ENCODE measurements around the gene GALNTL6.

GALNTL6 gene

DNA sequence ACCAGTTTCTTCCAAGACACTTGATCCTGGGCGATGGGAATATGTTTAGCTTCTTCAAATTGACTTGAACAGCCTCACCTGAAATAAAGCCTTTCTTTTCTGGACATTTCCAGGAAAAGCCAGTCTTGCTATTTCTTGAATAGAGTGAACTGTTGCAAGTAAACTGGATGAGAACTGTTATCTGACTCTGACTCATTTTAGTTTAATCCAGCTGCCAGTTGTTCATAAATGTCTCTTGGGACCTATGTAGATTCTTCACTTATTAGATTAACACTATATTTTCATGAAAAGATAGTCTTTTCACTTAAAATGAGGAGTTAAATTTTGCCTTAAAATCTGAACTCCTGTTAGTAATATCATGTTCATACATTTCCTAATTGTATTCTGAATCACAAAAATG lies 740.0 kb downstream of the GALNTL6 start:
- no peak for DNase-seq (ENCODE audit: low spot score)

DNA sequence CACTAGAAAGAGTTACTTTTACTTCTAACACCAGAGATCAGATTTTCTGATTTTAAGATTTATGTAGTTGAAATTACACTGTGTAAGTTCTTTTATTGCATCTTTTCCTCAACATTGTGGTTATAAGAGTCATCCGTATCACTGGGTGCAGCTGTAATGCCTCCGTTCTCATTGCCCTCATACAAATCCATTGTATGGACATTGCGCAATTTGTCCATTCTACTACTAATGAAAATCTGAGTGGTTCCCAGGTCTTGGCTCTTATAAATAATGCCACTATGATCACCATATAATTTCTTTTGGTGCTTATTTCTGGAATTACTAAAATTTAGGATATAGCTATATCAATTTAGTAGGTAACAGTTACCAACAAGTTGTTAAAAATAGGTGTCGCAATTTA lies 741.4 kb downstream of the GALNTL6 start:
- DNase-seq (ENCODE audit: low spot score), result no peak

DNA sequence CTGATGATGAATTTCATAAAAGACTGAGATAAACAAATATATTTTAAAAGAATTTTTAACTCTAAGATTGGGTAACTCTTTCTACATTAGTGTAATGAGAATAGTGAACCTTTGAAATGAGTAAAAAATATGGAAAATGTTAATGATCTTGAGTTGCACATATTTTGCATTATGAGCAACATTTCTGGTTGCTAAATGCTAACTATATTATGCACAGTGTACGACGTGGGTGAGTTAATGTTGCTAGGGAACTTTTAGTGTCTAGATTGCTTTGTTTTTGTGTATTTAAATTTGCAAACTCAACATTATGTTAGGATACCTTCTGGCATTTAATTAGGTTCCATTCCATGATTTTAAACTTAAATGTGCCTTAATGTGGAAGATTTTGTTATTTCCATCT lies 742.5 kb downstream of the GALNTL6 start:
- no peak for DNase-seq (ENCODE audit: low spot score)

- DNase-seq (ENCODE audit: low spot score), result peak; percentile 61
Measured at GRCh38 chr4:172573899-172574298, 760.7 kb downstream of the GALNTL6 start.

- DNase-seq (ENCODE audit: low spot score), result no peak
Measured at GRCh38 chr4:172578712-172579111, 765.5 kb downstream of the GALNTL6 start.

- no peak for DNase-seq (ENCODE audit: low spot score)
Measured at GRCh38 chr4:172584816-172585215, 771.6 kb downstream of the GALNTL6 start.

GRCh38 chr4:172596206-172596605 lies 783.0 kb downstream of the GALNTL6 start:
- no peak for DNase-seq (ENCODE audit: low spot score)

GRCh38 chr4:172599554-172599953 lies 786.4 kb downstream of the GALNTL6 start:
- no peak for DNase-seq (ENCODE audit: low spot score)

- DNase-seq (ENCODE audit: low spot score), result no peak
Measured at GRCh38 chr4:172601195-172601594, 788.0 kb downstream of the GALNTL6 start.

DNA sequence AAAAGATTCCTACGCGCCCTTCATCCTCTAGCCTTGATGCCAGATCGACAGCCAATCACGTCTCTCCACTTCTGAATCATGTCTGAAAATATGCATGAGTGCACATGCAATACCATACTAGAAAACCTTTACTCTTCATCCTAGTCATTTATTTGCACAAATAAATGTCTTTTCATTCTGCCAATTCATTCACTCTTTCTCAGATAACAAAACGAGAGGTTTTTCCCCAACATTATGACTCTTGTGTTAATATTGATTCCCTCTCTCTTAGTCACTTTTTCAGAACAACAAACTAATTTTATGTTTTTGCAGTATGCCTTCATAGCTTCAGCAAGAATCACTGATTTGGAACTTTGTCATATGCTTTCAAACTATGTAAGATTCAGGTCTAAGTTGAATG lies 806.0 kb downstream of the GALNTL6 start:
- no peak for DNase-seq (ENCODE audit: low spot score)

DNA sequence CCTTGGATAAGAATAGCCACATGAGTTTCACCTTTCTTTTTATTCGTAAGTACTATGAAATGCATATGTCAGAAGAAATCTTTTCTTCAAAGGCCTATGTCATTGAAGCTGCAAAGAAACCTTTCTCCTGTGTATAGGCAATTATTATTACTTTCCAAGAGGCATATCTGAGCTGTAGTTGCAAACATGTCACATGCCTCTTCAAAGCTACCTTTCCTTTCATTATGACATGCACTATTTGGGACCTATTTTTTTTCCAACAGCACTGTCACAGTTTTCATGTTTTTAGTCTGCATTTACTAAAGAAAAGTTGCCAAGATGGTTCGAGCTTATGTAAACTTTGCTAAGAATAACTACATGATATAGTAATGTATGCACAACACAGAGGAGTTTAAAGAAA lies 806.6 kb downstream of the GALNTL6 start:
- DNase-seq (ENCODE audit: low spot score), result no peak

DNA sequence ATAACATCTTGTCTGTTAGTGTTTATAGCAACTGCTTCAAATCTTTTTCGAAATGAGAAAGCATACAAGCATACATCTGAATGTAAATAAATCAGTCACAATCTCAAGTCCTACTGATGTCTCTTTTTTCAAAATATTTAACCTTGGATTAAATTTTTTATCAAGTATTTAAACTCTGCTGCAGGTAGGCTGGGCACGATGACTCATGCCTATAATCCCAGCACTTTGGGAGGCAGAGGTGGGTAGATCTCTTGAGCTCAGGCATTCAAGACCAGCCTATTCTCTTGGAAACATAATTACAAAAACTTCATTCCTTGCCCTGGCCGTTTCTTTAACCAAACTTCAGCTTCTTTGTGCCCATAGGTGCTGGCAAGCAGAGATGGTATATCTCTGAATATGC lies 815.1 kb downstream of the GALNTL6 start:
- DNase-seq (ENCODE audit: low spot score), result no peak

DNA sequence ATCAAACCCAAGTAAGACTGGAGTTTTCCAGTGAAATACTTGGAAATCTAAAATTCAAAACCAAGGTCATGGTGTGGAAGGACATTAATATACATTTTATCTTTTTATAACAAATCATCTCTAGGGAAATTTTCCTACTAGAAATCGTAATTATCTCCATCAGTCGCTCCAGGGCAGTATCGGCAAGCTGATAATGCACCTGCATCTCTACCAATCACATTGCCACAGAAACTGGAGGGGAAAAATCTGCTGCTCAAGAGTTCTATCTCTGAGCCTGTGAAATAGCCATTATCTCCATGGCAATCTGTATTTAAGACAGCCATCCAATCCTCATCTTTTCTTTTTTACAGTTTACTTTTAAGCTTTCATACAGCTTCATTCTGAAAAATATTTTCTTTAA lies 817.1 kb downstream of the GALNTL6 start:
- DNase-seq (ENCODE audit: low spot score), result no peak

DNA sequence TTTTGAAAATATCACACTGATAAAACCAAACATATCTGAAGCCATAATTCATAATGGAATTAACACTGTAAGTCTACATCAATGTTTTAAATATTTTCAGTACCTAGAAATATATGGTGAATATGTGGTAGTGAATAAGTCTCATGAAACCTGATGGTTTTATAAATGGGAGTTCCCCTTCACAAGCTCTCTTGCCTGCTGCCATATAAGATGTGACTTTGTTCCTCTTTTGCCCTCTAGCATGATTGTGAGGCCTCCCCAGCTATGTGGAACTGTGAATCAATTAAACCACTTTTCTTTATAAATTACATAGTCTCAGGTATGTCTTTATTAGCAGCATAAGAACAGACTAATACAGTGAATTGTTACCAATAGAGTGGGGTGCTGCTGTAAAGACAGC lies 818.6 kb downstream of the GALNTL6 start:
- DNase-seq (ENCODE audit: low spot score), result no peak

DNA sequence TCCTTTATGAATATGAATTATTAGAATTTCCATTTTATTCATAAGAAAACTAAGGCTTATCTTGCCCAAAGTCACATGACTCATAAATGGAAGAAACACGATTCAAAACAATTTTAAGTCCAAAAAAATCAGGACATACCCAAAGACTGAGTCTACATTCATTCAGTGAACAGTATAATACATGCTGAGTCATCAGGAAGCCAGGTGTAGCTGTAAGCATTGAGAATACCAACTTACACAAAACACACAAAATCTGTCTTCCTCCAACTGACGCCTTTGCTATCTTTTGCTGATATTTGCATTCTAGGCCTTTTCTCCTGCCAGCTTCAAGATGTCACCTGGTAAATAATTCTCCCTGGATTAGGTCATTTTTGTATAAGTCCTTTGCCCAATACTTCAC lies 835.3 kb downstream of the GALNTL6 start:
- no peak for DNase-seq (ENCODE audit: low spot score)

GRCh38 chr4:172649143-172649542 lies 835.9 kb downstream of the GALNTL6 start:
- no peak for DNase-seq (ENCODE audit: low spot score)

DNA sequence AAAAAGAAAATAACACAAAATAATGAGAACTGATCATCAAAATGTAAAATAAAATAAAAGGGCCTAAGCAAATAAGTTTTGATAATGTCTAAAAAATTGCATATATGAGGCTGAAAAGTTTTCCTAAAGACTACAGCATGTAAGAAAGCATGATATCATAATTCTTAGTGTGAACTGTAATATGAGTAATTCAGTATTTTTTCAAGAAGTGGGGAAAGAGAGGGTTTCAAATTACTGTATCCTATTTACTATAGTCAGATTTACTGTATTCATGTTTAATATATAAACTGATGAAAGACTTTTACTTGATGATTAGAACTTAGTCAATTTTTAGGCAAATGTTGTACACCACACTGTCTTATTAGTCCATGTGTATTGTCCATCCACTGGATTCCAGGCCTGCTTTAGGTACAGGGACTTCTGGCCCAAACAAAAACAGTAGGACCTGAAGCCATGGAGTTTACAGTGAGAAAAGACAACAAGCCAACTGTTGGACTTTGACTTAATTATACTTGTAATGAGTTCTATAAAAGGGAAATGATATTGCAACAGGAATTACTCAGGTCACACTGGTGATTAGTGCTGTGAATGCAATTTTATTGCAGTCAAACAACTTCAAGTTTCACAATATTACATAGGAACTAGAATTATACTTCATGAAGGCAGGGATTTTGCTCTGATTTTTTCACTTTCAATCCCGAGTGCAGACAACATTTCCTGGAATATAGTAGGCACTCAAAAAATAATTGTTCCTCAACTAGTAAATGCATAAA lies 837.7 kb downstream of the GALNTL6 start:
- no peak for DNase-seq (ENCODE audit: low spot score)

DNA sequence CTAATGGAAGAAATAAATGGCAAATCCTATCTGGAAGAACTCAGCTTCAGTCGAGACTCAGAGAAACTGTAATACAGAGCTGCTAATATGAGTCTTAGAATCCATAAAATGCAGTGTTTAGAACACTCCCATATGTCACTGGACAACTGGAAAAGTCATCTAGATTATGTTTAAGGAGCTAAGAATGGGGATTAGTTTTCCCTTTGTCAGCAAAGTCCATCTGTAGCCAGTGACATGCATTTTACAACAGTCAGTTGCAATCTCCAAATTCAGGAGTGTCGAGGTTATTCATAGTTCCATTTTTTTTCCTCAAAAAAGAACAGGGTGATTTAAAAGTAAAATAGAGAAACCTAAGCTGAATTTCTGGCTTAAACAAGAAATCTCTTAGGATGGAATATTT lies 838.8 kb downstream of the GALNTL6 start:
- DNase-seq (ENCODE audit: low spot score), result no peak

DNA sequence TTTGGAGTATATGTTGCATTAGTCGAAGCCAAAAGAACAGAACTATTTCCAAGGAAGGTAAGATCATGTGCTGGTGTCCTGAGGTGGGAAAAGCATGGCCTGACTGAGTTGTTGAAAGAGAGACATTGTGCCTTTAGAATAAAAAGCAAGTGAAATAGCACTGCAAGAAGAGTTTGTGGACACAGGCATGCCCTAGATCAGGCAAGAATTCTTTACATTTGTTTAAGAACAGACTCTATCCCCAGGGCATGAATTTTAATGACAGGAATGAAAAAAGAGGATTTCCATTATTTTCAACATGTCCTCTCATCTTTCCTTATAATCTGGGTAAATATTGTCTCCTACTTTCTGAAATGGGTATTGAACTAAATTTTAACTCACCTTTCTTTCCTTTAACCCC lies 839.2 kb downstream of the GALNTL6 start:
- DNase-seq (ENCODE audit: low spot score), result no peak

- DNase-seq (ENCODE audit: low spot score), result no peak
Measured at GRCh38 chr4:172653676-172654075, 840.5 kb downstream of the GALNTL6 start.

GRCh38 chr4:172654457-172654856 lies 841.3 kb downstream of the GALNTL6 start:
- no peak for DNase-seq (ENCODE audit: low spot score)

GRCh38 chr4:172656055-172656454 lies 842.9 kb downstream of the GALNTL6 start:
- DNase-seq (ENCODE audit: low spot score), result no peak

DNA sequence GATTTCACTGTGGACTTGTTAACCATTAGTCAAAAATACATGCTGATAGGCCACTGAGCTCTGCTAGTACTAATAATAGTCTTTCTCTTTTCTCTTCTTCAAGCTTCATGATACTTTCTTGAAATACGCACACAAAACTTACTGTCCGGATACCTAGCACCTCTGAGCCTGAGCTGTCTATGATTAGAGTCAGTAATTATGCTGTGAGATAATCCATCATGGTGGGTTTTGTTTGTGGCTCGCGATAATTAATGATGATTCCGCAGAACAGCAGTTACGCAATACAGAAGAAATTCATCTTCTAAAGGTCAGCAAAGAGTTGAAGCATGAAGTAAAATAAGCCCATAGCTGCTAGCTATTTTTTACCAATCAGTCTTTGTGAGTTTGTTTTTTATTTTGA lies 843.9 kb downstream of the GALNTL6 start:
- DNase-seq (ENCODE audit: low spot score), result no peak

GRCh38 chr4:172660251-172660650 lies 847.0 kb downstream of the GALNTL6 start:
- no peak for DNase-seq (ENCODE audit: low spot score)

All from pons (tissue), 1 donor.